NCI-H187 (cell line): ENCODE measurements around the gene MSANTD7.
"Not testable (repeated sequence)": the region's sequence is repeated elsewhere in the genome, so short reads cannot be mapped to it uniquely, and the experiment has no call there.

Experiments used
- DNase-seq, 2 experiments: peaks; one replicate each; lab custom pipeline; 2025; lab: John Stamatoyannopoulos, UW

MSANTD7 gene

DNA sequence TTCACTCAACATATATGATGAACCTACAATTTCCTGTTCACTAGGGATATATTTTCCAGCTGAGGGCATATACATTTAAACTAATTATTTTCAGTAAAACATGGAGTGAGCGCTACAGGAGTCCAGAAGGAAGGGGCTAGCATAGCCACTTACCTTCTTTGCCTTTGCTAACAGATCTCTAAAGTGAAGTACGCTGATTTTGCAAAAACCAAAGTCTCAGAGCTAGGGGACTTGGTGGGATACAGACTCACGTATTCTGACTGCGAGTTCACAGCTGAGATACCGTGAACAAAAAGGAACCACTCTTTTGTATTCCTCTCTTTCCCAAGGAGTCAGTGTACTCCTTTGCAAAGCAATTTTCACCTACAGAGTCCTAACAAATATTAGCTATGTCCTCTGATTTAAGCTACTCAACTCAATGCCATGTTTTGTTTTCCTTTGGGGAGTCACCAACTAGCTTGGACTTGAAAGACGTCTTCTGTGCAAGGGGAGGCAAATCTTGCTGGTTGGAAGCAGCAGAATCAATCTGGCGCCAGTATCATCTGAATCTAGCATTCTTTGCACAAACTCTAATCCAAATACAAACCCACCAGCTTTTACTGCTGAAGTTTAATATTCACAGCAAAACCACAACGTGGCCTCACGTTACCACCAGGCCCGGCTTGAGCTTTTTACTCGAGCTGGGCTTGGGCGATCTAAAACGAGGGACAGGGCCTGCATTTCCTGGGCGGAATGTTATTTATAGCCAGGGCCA is 926 bp upstream of the MSANTD7 start:
- DNase-seq, result peak in 1 of 2 experiments; percentile 26

DNA sequence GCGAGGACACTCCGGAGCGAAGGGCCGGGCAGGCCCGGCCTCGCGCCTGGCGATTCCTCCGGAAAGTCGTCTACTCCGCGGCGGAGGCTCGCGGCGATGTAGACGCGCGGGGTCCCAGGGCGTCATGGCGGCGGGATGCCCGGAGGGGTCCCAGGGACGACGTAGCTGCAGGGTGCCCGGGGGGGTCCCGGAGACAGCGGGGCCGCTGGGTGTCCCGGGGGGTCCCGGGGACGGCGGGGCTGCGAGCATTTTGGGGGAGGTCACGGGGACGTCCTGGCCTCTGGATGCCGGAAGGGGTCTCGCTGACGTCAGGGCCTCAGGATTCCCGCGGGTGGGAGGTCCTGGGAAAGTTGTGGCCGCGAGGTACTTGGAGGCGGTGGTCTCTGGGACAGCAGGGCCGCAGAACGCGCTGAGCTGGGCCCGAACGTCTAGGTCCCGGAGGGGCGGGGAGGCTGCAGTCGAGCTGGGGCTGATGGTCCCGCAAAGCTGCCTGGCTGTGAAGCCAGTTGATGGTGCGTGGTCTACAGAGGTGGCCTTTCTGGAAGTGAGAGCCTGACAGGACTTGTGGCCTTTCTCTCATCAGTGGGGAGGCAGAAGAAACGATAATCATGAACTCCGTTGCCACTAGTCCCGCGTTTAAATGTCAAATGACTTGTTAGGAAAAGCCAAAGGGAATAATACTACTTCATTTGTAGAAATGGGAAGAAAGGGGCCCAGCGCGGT is 637 bp downstream of the MSANTD7 start:
- no peak for DNase-seq

DNA sequence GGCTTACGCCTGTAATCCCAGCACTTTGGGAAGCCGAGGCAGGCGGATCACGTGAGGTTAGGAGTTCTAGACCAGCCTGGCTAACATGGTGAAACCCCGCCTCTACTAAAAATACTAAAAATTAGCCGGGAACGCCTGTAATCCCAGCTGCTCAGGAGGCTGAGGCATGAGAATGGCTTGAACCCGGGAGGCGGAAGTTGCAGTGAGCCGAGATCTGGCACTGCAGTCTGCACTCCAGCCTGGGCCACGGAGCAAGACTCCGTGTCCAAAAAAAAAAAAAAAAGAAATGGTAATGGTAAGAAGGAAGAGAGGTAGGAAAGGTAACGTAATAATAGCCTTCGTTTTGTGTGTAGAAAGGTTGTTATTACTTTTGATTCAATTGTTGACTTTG is 1.2 kb downstream of the MSANTD7 start:
- no peak for DNase-seq

DNA sequence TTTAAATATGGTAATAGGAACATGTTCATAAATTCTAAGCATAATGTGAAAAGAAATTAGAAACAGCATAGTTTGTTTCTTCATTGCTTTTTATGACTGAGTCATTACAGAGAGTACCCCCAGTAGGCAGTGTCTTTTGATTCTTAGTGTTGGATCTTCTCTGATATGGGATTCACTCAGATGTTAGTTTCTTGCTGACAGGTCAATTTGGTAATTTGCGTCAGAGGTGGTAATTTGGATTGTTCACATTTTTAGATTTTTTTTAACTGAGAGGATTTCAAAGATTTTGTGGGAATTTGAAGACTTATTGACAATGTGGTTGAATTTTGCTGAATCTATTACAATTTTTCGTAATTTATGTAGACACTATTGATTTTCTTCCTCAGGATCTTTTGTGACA is 2.1 kb downstream of the MSANTD7 start:
- DNase-seq, result no peak

DNA sequence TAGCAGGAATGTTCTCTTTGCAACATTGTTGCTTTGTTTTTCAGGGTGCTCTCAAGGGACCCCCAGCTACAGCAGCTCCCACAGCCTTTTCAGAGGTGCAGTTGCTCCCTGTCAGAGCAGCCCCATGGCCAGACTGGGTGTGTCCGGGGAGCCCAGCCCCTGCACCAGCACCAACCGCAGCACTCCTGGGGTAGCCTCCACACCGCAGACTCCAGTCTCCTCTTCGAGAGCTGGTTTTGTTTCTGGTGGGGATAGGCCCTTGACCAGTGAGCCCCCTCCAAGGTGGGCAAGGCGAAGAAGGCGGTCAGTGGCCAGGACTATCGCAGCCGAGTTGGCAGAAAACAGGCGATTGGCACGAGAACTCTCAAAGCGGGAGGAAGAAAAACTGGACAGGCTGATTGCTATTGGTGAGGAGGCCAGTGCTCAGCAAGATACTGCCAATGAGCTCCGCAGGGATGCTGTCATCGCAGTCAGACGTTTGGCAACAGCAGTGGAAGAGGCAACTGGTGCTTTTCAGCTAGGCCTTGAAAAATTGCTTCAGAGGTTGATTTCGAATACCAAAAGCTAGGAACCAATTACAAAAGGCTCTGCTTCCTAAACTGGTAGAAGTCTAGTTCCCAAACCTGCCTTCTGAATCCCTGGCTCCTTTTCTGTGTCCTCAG is 5.4 kb downstream of the MSANTD7 start:
- DNase-seq, result no peak

DNA sequence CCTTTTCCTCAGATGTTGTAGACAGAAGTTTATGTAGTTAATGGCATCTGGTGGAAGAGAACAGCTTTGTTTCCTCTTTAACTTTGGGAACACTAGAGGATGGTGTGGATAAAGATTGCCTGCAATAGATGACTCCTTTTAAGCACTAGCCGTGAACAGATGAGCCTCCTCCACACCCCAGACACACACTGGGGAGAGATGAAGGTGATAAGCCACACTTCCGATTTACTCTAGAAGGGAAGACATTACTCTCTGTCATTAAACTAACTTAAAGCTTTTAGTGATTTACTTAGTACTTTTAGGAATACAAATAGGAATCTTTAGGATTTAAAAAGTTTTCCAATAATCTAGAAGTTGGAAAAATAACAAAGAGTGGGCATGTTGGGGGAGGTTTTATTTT is 6.8 kb downstream of the MSANTD7 start:
- no peak for DNase-seq

DNA sequence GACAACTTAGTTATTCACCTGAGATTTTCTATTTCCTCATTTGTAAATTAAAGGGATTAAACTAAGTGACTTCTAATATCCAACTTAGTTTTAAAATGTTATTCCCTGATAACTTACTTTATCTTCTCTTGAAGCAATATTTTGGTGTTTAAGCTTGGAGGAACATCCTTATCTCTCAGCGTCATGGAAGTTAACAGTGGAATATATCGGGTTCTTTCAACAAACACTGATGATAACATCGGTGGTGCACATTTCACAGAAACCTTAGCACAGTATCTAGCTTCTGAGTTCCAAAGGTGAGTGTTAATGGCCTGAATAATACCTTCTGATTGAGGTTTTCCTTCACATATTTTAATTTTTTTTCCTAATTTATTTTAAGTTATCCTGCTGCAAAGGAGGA is 14.1 kb downstream of the MSANTD7 start:
- DNase-seq, result no peak

DNA sequence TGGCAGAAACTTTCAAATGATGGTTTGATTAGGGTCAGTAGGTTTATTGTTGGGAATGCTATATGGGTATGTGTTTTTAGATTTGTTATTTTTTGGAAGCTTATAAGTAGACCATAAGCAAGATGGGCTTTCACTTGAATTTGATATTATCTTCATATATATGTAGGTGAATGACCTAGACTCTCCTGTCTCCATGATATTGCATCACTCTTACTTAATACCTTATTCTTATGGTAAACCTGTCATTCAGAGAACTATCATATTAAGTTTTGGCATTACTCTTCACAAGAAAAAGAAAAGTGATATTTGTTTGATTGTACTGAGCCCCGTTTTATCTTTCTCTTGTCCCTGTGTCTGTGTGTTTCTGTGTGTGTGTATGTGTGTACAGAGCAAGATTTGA is 17.3 kb downstream of the MSANTD7 start:
- DNase-seq, result no peak

DNA sequence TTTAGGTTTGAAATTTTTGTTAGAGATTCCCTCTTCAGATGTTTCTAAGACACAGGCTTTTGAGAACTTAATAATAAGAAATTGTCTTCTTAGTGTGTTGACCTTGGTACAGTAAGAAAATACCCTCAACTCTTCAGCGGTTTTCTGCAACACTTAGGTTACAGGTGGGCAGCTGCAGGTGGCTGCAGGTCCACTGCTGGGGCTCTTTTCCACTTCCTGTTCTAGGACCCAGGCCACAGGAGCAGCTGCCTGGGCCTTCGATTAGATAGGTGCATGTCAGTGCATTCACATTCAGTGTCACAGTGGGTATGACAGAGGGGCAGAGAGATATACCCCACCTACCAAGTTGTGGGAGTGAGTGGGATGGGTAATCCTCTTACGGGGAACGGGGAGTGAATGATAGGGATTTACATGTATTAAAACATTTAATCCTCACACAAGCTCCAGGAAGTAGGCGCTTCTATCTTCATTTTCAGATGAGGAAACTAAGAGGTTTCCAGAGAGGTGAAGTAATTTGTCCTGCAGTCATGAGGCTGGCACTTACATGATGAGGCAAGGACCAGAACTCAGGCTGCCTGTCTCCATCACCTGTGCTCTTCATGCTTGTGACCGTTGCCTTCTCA is 20.3 kb downstream of the MSANTD7 start:
- no peak for DNase-seq

DNA sequence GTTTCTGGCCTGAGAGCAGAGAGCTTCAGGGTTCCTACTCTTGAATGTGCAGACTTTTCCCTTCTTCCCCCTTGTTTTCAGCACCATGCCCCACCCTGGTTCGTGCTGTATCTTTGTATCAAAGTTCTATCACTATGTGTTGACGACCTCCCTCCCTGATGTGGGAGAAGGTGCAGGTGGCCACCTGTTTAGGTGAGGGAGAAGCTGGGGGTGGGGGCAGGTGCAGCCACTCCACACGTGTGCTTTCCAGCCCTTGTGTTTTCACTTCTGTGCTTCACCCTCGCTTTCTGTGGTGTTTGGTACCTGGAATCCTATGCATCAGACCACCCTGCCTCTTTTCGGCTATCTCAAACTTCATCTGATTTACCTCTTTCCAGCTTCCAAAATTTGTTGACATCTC is 20.9 kb downstream of the MSANTD7 start:
- no peak for DNase-seq

DNA sequence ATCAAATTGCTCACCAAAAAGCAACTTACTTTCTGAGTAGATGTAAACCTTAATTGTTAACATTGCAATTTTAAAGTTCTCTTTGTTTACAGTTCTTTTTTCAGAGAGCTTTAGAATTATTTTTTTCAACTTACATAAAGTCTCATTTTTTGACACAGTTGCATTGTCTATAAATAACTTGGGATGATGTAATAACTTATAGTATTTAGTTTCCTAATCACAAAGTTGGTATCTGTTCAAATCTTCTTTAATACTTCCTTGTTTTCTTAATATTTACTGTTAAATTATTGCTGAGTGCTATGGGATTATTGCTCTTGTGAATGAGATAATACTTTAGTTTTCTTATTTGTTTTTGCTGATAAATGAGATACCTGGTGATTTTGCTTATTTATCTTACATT is 21.7 kb downstream of the MSANTD7 start:
- DNase-seq, result no peak

DNA sequence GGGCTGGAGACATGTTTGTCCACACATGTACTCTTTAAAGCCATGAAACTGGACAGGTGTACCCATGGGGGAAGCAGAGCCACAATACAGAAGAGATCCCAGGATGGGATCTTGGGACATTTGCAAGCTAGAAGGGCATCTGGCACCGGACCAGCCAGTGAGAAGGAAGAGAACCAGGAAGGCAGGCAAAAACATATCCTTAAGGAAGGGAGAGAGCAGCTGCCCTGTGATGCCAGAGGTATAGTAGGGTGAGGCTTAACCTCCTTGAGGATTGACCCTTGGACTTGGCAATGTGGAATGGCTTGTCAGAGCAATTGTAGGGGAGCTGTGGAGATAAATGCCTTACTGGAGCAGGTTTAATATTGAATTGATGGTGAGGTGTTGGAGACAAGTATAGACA is 22.7 kb downstream of the MSANTD7 start:
- DNase-seq, result no peak

DNA sequence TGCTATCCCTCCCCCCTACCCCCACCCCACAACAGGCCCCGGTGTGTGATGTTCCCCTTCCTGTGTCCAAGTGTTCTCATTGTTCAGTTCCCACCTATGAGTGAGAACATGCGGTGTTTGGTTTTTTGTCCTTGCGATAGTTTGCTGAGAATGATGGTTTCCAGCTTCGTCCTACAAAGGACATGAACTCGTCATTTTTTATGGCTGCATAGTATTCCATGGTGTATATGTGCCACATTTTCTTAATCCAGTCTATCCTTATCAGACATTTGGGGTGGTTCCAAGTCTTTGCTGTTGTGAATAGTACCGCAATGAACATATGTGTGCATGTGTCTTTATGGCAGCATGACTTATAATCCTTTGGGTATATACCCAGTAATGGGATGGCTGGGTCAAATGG is 26.4 kb downstream of the MSANTD7 start:
- not testable (repeated sequence) for DNase-seq

DNA sequence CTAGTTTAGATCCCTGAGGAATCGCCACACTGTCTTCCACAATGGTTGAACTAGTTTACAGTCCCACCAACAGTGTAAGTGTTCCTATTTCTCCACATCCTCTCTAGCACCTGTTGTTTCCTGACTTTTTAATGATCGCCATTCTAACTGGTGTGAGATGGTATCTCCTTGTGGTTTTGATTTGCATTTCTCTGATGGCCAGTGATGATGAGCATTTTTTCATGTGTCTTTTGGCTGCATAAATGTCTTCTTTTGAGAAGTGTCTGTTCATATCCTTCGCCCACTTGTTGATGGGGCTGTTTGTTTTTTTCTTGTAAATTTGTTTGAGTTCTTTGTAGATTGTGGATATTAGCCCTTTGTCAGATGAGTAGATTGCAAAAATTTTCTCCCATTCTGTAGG is 26.8 kb downstream of the MSANTD7 start:
- DNase-seq, result not testable (repeated sequence)

DNA sequence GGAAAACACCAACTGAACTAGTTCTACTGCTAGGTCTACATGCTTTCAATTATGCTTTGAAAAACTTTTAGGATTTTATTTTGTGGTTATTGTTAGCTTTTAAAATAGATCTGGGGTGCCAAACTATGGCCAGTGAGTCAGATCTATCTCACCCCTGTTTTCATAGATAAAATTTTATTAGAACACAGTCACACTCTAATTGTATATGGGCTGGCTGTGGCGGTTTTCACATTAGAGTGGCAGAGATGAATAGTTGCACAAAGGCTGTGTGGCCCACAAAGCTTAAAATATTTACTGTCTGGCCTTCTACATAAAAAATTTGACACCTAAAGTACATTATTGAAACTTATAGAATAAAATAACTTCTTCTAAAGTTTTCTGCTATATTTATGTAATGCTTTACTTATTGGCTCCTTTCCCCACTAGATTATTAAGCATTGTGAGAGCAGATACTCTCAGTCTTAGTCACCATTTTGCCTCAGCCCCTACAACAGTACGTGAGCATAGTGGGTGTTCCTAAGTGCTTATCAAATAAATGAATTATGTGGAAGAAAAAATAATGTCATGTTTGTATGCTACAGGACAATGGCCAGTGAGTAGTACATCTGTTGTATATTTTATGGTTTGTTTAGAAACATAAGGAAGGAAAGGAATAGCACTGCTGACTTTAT is 35.1 kb downstream of the MSANTD7 start:
- DNase-seq, result no peak

DNA sequence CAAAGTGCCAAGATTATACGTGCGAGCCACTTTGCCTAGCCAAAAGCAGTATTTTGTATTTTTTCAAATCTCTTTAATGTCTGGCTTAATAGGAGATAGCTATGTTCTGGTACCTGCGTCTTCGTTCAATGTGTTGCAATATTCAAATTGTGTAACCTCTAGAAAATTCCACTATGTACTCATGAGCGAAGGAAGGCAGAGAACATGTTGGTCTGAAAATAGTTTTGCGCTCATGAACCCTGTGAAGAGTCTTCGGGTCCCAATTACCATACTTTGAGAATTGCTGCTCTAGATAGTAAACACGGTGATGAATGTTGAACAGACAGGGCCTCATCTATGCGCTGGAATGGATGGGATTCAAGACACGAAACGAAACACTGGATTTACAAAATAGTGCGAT is 37.8 kb downstream of the MSANTD7 start:
- no peak for DNase-seq

DNA sequence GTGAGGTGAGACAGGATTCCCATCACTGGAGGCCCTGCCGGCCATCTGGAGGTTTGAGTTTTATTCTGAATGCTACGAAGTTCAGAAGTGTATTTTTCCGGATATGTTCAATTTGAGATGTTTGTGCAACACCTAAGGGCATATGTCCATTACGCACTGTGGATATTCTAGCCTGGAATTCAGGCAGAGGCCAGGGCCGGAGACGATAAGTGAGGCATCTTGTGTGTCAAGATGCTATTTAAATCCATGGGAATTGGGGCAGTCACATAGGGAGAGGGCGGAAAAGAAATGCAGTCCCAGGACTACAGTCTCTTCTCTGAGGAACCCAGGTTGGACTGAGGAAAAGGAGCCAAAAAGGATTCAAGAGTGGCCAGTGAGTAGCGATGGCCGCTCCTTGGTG is 38.7 kb downstream of the MSANTD7 start:
- no peak for DNase-seq

DNA sequence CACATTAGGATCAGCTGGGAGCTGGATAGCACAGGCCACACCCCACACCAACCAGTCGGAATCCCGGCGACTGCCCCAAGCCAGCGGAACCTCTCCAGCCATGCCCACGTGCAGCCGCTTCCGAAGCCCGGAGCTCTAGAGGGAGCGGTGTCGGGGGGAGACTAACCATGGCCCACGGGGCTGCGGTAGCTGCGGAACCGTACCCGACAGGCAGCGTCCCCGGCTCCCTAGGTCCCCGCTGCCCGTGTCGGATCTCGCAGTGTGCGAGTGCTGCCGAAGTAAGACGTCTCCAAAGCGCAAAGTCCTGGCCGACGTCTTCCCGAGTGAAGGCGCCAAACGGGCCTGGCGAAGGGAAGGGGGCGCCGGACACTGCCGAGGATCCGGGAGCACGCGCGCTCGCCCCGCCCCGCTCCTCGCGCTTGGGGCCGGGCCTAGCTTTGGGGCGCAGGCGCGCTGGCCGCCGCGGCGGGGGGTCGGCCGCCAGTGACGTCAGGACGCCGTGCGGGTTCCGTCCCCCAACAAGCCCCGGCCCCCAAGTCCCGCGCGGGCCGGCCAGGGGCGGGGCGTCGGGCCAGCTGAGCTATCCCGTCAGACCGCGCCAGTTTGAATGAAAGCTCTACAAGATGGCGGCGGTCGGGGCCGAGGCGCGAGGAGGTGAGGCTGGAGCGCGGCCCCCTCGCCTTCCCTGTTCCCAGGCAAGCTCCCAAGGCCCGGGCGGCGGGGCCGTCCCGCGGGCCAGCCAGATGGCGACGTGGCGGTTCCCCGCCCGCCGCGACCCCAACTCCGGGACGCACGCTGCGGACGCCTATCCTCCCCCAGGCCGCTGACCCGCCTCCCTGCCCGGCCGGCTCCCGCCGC is 40.4 kb downstream of the MSANTD7 start, which contains the start of gene SUV39H2:
Gene SUV39H2 (plus strand): TSS at position 601 of the 858 bp plus-strand sequence. CDS start 23 bp downstream, at position 624.
- DNase-seq, result peak; percentile 46 to 74

DNA sequence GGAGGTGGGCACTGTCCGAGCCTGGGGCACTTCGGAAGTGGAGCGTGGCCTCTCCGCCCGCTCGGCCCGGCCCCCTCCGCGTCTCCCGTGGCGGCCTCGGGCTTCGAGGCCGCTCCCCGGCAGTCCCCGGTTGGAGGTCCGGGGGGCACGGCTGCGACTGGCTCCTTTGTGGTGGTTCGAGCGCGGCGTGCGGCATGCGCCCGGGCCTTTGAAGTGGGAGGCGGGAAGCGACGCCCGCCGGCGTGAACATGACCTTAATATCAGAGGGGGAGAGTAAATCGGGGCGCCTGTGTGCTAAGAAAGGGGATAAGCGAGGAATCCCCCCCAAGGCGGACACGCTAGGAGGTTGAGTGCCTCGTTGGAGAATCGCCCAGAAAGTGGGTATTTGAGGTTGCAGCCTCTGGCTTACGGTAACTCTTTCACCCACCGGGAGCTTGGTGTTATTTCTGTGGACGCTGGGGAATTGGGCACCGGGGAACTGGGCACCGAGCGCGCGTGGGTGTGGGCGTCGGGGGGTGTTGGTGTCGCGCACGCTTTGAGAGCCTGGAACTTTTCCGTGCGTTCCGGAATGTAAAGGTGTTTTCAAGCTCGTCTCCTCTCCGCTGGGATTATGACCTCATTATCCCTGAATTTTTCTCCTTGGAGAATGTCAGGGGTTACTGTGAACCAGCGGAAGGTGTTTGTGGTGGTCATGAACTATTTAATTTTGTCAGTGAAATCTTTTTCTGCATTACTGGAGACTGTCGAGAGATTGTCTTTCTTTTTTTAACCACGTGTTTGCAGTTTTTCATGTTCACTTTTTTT is 41.2 kb downstream of the MSANTD7 start:
- no peak for DNase-seq

DNA sequence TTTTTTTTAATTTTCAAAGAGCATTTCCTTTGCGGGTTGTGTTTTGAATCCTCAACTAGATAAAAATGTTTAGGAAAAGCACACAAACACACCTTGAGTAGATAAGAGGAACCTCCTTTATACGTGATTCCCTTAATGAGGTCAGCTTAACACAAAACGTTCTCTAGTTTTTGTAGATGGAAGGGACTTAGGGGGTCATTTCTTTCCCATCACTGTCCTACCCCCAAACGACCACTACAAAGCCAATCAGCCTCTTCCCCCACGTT is 41.8 kb downstream of the MSANTD7 start:
- DNase-seq, result no peak
